Measurements from ENCODE around the gene RPH3AL.
"Not testable (repeated sequence)": the region's sequence is repeated elsewhere in the genome, so short reads cannot be mapped to it uniquely, and the experiment has no call there.

The RPH3AL gene

GRCh38 chr17:219696-220095 lies 132.9 kb downstream of the RPH3AL start:
- DNase-seq, result no peak

- DNase-seq, result no peak
Observed at GRCh38 chr17:218432-219110, 134.0 kb downstream of the RPH3AL start.

GRCh38 chr17:216625-217024 lies 136.0 kb downstream of the RPH3AL start:
- no peak for DNase-seq

- DNase-seq, result not testable (repeated sequence)
Observed at GRCh38 chr17:215563-216478, 136.8 kb downstream of the RPH3AL start.

GRCh38 chr17:214881-215331 lies 137.7 kb downstream of the RPH3AL start:
- no peak for DNase-seq

GRCh38 chr17:213286-214105 lies 139.1 kb downstream of the RPH3AL start:
- DNase-seq, result no peak

- DNase-seq, result no peak
Observed at GRCh38 chr17:210402-210801, 142.2 kb downstream of the RPH3AL start.

- no peak for DNase-seq
Observed at GRCh38 chr17:208429-208828, 144.2 kb downstream of the RPH3AL start.

- DNase-seq, result no peak
Observed at GRCh38 chr17:207775-208174, 144.8 kb downstream of the RPH3AL start.

GRCh38 chr17:206941-207560 lies 145.6 kb downstream of the RPH3AL start:
- DNase-seq, result no peak

- not testable (repeated sequence) for DNase-seq
Observed at GRCh38 chr17:206484-206883, 146.1 kb downstream of the RPH3AL start.

- no peak for DNase-seq
Observed at GRCh38 chr17:205817-206216, 146.8 kb downstream of the RPH3AL start.

GRCh38 chr17:205148-205669 lies 147.4 kb downstream of the RPH3AL start:
- no peak for DNase-seq

GRCh38 chr17:204427-205147 lies 148.0 kb downstream of the RPH3AL start:
- no peak for DNase-seq

GRCh38 chr17:202501-202951 lies 150.1 kb downstream of the RPH3AL start:
- no peak for DNase-seq

- not testable (repeated sequence) for DNase-seq
Observed at GRCh38 chr17:201736-202135, 150.9 kb downstream of the RPH3AL start.

- not testable (repeated sequence) for DNase-seq
Observed at GRCh38 chr17:201257-201656, 151.3 kb downstream of the RPH3AL start.

- DNase-seq, result no peak
Observed at GRCh38 chr17:200586-200985, 152.0 kb downstream of the RPH3AL start.

GRCh38 chr17:199806-200545 lies 152.6 kb downstream of the RPH3AL start:
- DNase-seq, result no peak

- DNase-seq, result no peak
Observed at GRCh38 chr17:199191-199604, 153.4 kb downstream of the RPH3AL start.

- not testable (repeated sequence) for DNase-seq
Observed at GRCh38 chr17:198225-198624, 154.4 kb downstream of the RPH3AL start.
